ENCODE results near the gene DNM1.

The DNM1 gene

GRCh38 chr9:128174062-128174461 lies 29.1 kb upstream of the DNM1 start:
- TF ChIP-seq, protein P1, sequence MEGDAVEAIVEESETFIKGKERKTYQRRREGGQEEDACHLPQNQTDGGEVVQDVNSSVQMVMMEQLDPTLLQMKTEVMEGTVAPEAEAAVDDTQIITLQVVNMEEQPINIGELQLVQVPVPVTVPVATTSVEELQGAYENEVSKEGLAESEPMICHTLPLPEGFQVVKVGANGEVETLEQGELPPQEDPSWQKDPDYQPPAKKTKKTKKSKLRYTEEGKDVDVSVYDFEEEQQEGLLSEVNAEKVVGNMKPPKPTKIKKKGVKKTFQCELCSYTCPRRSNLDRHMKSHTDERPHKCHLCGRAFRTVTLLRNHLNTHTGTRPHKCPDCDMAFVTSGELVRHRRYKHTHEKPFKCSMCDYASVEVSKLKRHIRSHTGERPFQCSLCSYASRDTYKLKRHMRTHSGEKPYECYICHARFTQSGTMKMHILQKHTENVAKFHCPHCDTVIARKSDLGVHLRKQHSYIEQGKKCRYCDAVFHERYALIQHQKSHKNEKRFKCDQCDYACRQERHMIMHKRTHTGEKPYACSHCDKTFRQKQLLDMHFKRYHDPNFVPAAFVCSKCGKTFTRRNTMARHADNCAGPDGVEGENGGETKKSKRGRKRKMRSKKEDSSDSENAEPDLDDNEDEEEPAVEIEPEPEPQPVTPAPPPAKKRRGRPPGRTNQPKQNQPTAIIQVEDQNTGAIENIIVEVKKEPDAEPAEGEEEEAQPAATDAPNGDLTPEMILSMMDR (IDR thresholded peaks at IDR 0.05; ENCODE audit: insufficient read depth, low read length, missing control alignments) = no peak
- ChIA-PET POLR2A (no interaction called here), CTCF (interaction anchor here (1.0 to 3.5 kb wide), 5 partner anchors 10 to 57 kb away, joined by 3 to 19 read pairs (median 4); partner anchors contain the start of gene CIZ1)
- no peak overlapping the region for H3K4me3 ChIP-seq (ENCODE audit: low read depth, low read length)
- no peak for DNase-seq (ENCODE audit: low read depth, low spot score)

- TF ChIP-seq, protein P1 (IDR thresholded peaks at IDR 0.05; ENCODE audit: insufficient read depth, low read length, missing control alignments) = no peak
These were observed 28.0 kb upstream of the DNM1 start for GRCh38 chr9:128175102-128175563.

GRCh38 chr9:128175726-128176125 lies 27.5 kb upstream of the DNM1 start:
- TF ChIP-seq, protein P1 (IDR thresholded peaks at IDR 0.05; ENCODE audit: insufficient read depth, low read length, missing control alignments) = no peak
- H3K4me3 ChIP-seq (ENCODE audit: low read depth, low read length) = no peak overlapping the region
- no peak for DNase-seq (ENCODE audit: low read depth, low spot score)
- ChIA-PET CTCF (interaction anchor here (1.1 to 3.5 kb wide), 10 partner anchors 8 to 80 kb away, joined by 3 to 19 read pairs (median 4); partner anchors contain the start of gene CIZ1), POLR2A (no interaction called here)

More at GRCh38 chr9:128175102-128175563, 28.0 kb upstream of the DNM1 start:
- H3K4me3 ChIP-seq (ENCODE audit: low read depth, low read length) = no peak overlapping the region
- CTCF ChIA-PET = interaction anchor here (0.6 to 3.5 kb wide), 13 partner anchors 9 to 80 kb away, joined by 3 to 19 read pairs (median 4); partner anchors contain the start of gene CIZ1
- DNase-seq (ENCODE audit: low read depth, low spot score) = no peak
- POLR2A ChIA-PET = no interaction called here

DNA sequence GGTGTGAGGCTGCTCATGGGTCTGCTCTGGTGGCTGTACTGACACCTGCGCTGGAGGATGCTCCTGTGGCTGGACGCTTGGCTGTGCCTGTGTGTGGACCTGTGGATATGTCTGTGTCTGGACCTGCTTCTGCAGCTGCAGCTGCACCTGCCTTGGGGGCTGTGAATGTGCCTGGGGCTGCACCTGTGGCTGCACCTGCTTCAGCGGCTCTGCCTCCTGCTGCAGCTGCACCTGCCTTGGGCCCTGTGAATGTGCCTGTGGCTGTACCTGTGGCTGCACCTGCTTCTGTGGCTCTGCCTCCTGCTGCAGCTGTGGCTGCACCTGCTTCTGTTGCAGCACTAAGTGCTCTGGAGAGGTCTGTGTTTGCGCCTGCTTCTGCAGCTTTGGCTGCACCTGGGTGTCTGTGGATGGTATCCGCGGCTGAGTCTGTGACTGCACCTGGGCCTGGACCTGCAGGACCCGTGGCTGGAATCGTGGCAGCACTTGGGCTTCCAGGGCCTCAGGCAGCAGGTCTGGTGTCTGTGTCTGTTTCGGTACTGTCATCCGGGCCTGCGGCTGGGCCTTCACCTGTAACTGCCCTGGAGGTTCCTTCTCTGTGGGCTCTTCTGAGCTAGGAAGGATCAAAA lies 24.3 kb upstream of the DNM1 start:
- ChIA-PET CTCF (interaction anchor here (0.6 kb wide), 1 partner anchor 12 kb away, joined by 4 read pairs; no protein-coding TSS in a partner anchor), POLR2A (no interaction called here)
- TF ChIP-seq, protein P1 (IDR thresholded peaks at IDR 0.05; ENCODE audit: insufficient read depth, low read length, missing control alignments) = no peak
- no peak for DNase-seq (ENCODE audit: low read depth, low spot score)
- H3K4me3 ChIP-seq (ENCODE audit: low read depth, low read length) = no peak overlapping the region

DNA sequence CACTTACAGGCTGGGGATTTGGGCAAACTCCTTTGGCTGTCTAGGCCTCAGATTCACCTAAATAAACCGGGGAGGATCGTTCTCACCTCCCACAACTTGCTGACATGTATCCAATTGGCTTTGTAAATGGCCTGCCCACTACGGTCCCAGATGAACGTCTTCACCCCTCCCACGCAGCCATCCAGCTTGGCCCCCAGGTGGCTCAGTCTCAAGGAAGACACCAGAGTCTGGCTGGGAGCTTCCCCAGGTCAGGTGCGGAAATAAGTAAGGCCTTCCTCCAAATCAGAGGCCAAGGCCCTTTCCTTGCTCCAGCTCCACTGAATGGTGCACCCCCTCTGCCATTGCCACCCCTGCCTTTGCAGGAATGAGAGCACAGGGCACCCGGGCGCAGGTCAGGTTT lies 23.2 kb upstream of the DNM1 start:
- ChIA-PET POLR2A (no interaction called here), CTCF (interaction anchor here (0.7 to 1.2 kb wide), 2 partner anchors 15 to 18 kb away, joined by 3 to 4 read pairs; no protein-coding TSS in a partner anchor)
- TF ChIP-seq, protein P1 (IDR thresholded peaks at IDR 0.05; ENCODE audit: insufficient read depth, low read length, missing control alignments) = no peak
- no peak overlapping the region for H3K4me3 ChIP-seq (ENCODE audit: low read depth, low read length)
- DNase-seq (ENCODE audit: low read depth, low spot score) = no peak

DNA sequence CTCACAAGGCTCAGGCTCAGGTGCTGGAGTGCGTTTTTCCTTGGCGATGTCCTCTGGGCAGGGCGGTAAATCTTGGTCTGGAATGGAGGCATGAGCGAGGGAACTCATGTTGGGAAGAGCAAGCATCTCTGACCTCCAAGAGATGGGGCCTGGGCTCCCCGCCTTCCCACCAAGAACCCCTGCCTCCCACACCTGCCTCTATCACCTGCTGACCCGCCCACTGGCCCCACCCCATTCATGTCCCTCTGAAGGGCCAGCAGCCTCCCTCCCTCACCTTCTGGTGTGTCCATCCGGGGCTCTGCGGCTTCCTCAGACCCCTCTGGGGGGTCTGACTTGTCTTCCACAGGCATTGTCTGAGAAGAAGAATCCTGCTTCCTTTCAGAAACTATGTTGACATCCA lies 22.7 kb upstream of the DNM1 start:
- ChIA-PET POLR2A (no interaction called here), CTCF (interaction anchor here (0.7 to 1.2 kb wide), 3 partner anchors 10 to 19 kb away, joined by 3 to 7 read pairs (median 4); partner anchors contain the start of gene CIZ1)
- DNase-seq (ENCODE audit: low read depth, low spot score) = no peak
- TF ChIP-seq, protein P1 (IDR thresholded peaks at IDR 0.05; ENCODE audit: insufficient read depth, low read length, missing control alignments) = no peak
- H3K4me3 ChIP-seq (ENCODE audit: low read depth, low read length) = no peak overlapping the region

Data from AG04449 (cell line).